Measurements from ENCODE around the gene SLC35G3.
"Not testable (repeated sequence)": the region's sequence is repeated elsewhere in the genome, so short reads cannot be mapped to it uniquely, and the experiment has no call there.

SLC35G3 gene

DNA sequence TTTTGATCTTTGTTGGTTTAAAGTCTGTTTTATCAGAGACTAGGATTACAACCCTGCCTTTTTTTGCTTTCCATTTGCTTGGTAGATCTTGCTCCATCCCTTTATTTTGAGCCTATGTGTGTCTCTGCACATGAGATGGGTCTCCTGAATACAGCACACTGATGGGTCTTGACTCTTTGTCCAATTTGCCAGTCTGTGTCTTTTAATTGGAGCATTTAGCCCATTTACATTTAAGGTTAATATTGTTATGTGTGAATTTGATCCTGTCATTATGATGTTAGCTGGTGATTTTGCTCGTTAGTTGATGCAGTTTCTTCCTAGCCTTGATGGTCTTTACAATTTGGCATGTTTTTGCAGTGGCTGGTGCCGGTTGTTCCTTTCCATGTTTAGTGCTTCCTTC, 8.4 kb upstream of the SLC35G3 start:
- not testable (repeated sequence) for DNase-seq

DNA sequence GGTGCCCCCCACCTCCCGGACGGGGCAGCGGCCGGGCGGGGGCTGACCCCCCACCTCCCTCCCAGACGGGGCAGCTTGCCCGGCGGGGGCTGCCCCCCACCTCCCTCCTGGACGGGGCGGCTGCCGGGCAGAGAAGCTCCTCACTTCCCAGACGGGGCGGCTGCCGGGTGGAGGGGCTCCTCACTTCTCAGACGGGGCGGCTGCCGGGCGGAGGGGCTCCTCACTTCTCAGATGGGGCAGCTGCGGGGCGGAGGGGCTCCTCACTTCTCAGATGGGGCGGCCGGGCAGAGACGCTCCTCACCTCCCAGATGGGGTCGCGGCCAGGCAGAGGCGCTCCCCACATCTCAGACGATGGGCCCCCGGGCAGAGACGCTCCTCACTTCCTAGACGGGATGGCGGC, 869 bp upstream of the SLC35G3 start:
- not testable (repeated sequence) for DNase-seq

DNA sequence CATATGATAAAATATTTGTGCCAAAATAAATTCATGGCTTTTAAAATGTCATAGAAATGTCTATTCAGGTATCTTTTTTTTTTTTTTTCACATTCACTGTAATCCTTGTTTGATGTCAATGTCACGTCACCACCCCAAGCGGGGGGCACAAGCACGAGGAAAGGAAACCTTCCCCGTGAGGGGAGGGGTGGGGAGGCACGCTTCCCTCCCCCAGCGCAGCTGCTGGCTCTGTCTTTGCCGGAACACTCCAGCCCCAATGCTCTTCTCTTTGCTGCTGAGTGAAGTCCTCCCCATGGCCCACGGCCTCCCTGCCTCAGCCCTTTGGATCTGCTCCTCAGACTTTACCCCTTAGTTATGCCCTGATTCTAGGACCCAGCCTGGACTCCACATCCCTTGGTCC, 1.5 kb downstream of the SLC35G3 start:
- DNase-seq: no peak

DNA sequence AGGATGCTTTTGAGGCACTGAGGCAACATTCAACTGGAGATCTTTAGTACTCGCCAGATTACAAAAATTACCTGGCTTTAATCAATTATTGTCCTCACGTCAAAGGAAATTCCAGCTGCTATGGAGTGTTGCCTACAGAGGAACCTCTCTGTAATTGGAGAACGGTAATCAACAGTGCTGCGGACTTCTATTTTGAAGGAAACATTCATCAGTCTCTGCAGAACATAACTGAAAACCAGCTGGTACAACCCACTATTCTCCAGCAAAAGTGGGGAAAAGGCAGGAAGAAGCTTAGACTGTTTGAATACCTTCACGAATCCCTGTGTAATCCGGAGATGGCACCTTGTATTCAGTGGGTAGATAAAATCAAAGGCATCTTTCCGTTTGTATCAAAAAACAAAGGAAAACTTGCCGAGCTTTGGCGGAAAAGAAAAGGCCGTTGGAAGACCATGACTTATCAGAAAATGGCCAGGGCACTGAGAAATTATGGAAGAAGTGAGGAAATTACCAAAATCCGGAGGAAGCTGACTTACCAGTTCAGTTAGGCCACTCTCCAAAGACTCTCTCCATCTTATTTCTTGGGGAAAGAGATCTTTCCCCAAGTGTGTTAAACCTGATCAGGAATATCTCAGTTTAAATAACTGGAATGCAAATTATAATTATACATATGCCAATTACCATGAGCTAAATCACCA, 3.0 kb downstream of the SLC35G3 start:
- no peak for DNase-seq

DNA sequence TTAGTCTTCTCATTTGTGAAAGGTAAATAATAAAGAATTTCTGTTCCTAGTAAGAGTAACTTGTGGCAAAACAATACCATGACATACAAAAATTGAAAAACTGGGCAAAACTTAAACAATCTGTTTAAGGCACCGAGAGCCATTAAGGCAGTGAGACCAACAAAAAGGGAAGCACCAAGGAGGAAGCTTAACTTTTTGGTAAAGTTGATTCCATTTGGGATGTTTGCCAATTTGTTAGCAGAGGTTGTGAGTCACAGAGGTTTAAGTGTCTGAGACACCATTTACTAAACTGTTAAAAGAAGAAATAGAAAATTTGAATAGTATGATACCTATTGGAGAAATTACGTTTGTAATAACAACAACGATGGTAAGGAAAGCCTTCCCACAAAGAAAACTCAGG, 4.9 kb downstream of the SLC35G3 start:
- no peak for DNase-seq

DNA sequence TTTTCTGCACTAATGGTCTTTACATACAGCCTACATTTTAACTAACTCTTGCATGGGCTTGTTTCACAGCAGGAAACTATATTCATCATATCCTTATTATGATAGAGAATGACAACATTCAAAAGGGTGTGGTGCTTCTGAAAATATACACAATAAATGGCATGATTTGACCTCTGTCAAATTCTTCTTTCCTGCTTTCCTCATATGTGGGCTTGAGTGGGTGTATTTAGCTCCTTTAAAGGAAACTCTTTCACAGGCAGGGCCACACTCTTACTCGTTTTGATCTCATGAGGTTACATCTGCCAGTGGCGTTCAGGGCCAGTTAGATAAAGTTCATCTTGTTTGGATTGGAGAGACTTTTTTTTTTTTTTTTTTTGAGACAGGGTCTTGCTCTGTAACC, 6.1 kb downstream of the SLC35G3 start:
- no peak for DNase-seq

DNA sequence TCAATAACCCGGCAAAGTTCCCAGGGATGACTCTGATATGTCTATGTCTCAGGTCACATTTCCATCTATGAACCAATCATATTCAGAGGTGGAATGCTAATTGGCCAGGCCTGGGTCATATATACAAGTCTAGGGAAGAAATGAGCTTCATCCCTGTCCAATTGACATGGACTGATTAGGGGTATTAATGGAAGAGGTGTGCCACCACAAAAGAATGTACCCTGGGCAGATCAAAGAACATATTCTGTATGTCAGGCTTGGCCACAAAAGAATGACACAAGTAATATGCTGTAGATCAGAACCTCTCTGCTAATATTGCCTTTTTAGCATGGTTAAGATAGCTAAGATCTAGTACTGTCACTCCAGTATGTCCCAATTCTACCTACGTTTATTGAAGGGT, 6.7 kb downstream of the SLC35G3 start:
- DNase-seq: no peak

DNA sequence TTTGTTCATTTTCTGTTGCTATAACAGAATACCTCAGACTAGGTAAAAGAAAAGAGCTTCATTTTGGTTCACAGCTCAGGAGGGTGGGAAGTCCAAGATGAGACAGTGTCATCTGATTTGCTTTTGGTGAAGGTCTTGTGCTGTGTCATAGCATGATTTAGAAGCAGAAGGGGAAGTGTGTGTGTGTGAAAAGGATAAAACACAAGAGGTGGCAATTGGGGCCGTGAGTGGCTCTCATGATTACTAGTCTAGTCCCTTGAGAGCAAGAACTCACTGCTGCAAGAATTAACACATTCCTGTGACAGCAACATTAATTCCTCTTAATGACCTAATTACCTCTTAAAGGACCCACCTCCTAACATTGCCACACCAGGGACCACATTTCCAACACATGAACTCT, 8.3 kb downstream of the SLC35G3 start:
- DNase-seq: no peak

DNA sequence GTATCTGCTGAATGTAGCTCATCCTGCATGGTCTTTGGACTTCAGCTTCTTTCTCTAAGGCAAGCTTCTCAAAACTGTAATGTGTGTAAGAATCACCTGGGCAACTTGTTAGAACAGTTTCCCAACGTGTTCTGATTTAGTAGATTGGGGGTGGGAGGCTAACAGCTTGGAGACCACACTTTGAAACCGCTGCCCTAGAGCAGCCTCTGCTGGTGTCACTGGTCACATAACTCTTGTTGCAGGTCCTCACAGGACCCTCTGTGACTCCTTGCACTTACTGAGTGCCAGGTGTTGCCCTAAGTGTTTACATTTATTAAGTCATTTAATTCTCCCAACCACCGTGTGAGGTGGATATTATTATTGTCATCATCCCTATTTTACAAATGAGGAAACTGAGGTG, 9.9 kb downstream of the SLC35G3 start:
- no peak for DNase-seq

DNA sequence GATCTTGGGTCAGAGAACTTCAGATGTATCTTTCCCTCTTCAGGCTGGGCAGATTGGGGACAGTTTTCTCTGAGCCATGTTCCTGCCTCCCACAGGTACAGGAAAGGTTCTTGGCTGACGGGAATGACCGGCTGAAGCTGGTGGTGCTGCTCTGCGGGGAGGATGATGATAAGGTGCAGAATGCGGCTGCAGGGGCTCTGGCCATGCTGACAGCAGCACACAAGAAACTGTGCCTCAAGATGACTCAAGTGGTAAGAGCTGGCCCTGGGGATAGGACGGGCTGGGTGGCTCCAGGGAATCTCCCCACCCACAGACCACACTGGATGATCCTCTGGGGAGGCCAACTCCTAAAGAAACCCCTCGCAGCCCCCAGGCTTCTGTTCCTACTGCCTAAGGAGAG, 10.9 kb downstream of the SLC35G3 start:
- DNase-seq: no peak

DNA sequence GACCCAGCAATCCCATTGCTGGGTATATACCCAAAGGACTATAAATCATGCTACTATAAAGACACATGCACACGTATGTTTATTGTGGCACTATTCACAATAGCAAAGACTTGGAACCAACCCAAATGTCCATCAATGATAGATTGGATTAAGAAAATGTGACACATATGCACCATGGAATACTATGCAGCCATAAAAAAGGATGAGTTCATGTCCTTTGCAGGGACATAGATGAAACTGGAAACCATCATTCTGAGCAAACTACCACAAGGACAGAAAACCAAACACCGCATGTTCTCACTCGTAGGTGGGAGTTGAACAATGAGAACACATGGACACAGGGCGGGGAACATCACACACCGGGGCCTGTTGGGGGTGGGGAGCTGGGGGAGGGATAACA, 14.8 kb downstream of the SLC35G3 start:
- DNase-seq: not testable (repeated sequence)

DNA sequence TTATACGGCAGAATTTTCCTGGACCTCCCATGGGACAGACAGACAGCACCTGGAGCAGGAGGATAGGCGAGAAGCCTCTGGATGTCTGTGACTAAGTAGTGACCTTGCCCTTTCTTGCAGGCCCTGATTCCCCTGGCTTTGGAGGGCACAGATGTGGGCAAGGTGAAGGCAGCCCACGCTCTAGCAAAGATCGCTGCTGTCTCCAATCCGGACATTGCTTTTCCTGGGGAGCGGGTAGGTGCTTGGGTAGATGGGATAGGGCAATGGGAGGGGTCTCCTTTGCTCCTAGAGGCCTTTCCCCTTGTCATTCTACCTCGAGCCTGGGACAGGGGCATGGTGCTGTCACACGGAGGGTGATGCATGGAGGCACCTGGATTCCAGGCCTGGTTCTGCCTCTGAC, 17.3 kb downstream of the SLC35G3 start:
- no peak for DNase-seq

DNA sequence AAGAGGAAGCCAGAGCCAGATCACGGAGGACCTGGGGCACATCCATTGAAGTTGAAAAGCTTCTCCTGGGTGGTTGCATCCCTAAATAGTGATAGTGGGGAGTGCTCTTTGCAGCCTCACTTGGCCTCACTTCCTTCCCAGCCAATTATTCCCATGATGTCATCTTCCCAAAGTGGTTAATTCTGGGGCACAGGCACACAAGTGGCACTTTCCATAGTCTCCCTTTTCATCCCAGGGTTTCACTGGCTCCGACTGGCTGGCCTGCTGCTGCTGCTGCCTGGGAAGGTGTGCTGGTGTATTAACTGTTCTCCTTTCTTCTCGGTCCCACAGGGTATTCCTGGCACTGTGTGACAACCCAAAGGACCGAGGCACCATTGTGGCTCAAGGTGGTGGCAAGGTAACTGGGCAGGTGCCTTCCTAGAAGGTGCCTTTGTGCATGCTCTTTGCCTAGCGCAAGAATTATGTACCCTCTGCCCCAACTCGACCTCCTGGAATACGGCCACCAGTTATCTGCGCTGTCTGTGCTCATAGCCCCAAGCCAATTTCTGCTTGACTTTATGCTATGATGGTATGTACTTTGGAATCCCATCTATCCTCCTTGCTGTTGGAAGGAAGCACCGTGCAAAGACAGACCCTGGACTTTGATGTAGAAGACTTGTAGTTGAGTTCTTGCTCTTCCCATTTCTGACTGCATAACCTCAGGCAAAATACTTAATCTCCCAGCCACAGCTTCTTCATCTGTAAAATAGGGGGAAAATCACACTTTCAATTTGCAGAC, 18.4 kb downstream of the SLC35G3 start:
- DNase-seq: no peak

DNA sequence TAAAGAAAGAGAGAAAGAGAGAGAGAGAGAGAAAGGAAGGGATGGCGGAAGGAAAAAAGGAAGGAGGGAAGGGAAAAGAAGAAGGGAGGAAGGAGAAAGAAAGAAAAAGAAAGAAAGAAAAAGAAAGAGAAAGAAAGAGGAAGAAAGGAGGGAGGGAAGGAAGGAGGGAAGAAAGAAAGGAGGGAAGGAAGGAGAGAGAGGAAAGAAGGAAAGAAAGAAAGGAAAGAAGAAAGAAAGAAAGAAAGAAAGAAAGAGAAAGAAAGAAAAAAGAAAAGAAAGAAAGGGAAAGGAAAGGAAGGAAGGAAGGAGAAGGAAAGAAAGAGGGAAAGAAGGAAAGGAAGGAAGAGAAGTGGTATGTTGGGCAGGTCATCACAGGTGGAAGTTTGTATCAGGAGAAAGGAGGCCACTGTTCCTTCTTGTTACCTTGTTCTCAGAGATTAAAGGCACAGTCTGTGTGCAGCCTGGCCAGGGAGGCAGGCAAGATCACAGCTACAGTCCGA, 19.3 kb downstream of the SLC35G3 start:
- DNase-seq: no peak

DNA sequence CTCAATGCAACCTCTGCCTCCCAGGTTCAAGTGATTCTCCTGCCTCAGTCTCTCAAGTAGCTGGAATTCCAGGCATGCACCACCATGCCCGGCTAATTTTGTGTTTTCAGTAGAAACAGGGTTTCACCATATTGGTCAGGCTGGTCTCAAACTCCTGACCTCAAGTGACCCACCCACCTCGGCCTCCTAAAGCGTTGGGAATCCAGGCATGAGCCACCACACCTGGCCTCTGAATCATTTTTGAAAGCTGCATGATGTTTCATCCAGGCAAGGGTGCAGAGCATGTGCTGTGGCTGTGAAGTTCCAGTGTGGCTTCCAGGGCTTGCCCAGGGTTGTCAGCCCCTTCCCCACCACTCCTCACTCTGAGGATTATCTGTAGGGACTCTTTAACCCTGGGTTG, 21.9 kb downstream of the SLC35G3 start:
- DNase-seq: not testable (repeated sequence)

DNA sequence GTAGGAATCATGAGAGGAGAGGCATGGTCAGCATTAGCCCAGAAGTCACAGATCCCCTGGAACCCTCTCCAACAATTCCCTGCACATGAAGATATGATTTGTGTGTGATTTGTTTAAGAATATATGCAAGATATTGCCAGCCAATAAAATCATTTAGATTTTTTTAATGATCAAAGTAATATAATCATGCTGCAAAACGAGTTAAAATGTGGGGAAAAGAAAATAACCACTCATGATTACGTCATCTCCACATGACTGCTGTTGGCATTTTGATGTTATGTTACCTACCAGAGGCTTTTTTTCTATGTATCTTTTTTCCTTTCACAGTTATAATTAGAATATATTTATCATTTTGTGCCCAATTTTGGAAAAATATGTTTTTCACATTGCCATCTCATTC, 22.4 kb downstream of the SLC35G3 start:
- DNase-seq: no peak

DNA sequence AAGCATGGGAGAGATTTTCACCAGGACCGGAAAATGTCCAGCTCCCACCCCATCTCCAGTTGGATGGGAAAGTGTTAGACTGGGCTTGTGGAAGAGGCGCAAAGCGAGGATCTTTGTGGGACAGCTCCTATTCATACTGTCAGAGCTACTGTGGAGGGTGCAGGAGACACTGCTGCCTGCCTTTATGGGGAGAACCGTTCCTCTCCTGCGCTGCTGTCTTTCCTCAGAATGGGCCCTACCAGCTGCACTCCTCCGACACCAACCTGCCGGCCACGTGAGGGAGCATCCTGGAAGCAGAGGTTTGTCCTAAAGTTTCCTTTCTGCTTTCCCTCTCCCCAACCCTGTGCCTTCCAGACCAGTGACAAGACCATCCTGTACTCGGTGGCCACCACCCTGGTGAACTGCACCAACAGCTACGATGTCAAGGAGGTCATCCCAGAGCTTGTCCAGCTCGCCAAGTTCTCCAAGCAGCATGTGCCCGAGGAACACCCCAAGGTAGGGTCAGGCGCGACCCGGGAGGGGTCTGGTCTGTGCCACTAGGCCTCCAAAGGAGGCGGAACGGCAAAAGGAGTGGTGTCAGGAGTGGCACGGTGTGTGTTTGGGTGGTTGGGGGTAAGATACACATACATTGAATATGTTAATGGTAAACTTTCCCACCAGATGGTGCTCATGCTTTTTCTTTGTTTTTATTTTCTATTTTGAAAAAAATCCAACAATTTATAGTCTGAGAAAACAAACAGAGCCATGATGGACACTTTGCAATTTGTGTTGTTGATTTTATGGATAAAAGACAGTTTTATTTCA, 23.0 kb downstream of the SLC35G3 start:
- no peak for DNase-seq

DNA sequence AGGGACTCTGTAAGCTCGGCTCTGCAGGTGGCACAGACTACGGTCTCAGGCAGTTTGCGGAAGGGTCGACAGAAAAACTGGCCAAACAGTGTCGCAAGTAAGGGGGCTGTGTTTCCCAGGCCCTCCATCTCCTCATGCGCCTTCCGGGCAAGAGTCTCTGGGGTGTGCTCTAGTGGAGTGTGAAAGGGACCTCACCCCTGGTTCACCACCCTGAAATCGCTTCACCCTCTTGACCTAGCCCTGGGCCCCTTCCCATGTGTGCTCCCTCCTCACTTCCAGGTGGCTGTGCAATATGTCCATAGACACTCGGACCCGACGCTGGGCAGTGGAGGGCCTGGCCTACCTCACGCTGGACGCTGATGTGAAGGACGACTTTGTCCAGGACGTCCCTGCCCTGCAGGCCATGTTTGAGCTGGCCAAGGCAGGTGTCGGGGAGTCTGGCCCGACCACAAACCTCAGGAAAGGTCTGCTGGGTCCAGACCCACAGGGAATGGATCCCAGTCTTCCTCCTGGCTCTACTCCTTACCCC, 24.3 kb downstream of the SLC35G3 start:
- DNase-seq: no peak

DNA sequence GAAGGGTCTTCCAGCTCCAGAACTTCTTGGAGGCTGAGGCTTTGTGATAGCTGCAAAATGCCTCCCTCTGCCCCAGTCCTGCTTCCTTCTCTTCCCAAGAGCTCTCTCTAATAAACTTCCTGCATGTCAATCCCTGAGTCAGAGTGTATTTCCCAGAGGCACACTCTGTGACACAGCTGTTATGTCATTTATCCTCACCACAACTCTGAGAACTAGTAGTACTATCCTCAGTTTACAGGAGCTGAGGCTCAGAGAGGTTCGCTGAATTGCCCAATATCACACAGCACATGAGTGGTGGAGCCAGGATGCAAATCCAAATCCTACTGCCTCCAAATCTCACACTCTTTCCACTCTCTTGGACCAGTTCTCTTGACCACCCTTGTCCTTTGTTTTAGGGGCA, 26.5 kb downstream of the SLC35G3 start:
- no peak for DNase-seq

DNA sequence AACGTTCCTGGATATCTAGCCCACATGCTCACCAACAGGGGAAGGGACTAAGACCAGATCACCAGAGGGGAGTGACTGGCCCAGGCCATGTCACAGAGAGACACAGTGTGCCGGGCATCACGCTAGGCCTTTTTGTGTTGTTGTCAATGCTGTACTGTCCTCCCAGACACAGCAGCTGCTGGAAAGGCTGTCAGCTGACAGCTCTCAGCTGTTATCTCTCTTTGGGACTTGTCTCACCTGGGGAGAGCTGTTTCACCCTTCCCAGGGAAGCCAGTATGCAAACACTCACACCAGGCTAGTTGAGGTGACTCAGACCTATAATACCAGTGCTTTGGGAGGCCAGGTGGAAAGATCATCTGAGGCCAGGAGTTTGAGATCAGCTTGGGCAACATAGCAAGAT, 27.1 kb downstream of the SLC35G3 start:
- DNase-seq: no peak

DNA sequence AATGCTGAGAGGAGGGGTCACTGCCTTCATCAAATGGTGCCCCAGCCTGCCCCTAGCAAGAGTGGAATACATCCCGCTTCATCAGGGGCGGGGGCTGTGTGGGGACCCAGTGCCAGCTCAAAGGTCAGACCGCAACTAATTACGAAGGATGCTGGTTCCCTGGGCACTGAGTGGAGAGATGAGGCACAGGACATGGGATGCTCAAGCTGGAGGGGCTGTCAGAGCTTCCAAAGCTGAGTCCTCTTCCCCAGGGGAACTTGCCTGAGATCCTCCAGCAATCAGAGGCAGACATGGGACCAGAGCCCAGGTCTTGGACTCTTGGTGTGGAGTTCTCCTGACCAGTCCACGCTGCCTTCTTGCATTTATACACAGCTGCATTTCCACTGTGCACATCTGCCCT, 27.7 kb downstream of the SLC35G3 start:
- no peak for DNase-seq

DNA sequence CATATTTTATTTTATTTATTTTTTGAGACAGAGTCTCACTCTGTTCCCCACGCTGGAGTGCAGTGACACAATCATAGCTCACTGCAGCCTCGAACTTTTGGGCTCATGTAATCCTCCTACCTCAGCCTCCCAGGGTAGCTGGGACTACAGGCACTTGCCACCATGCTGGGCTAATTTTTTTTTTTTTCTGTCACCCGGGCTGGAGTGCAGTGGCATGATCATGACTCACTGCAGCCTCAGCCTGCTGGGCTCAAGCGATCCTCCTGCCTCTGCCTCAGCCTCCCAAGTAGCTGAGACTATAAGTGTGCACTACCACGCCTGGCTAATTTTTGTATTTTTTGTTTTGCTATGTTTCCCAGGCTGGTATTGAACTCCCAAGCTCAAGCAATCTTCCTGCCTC, 29.5 kb downstream of the SLC35G3 start:
- no peak for DNase-seq

DNA sequence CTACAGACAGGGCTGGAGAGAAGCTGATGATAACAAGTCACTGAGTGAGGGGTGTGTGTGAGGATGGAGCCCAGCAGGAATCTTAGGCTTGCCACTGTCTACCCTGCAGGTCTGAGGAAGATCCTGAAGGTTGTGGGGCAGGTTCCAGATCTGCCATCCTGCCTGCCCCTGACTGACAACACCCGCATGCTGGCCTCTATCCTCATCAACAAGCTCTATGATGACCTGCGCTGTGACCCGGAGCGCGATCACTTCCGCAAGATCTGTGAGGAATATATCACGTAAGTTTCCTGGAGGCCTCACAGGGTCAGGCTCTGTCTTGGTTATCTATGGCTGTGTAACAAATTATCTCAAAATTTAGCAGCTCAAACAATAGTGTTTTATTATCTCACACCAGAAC, 30.3 kb downstream of the SLC35G3 start:
- no peak for DNase-seq

DNA sequence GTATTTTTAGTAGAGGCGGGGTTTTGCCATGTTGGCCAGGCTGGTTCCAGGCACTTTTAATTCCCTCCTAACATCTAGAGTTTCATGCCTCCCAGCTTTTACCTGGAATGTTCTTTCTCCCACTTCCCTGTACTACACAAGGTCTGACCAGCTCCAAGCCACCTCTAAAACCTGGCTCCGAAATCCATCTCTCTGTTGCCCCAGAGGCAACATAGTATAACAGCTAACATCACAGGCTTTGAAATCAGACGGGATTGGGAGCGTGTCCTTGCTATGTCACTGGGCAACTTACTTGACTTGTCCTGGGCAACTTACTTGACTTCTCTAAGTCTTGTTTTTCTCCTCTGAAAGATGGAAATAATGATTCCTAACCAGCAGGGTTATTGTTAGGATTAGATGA, 31.4 kb downstream of the SLC35G3 start:
- no peak for DNase-seq
